GM12878 (cell line): ENCODE data around the gene NEURL4. TPM values are rescaled to one million over a fixed set of nuclear protein-coding genes. Genes with fewer than 3 reads are reported as not detected.

ENCODE experiments used
- ATAC-seq: fragments of 200-7000 bp; cut with Tn5 transposase; 3 replicates; pipeline ENCODE4 v1.9.1; 2020; ENCODE audit warnings: mild to moderate bottlenecking, moderate library complexity
- BruUV-seq: library from RNA; stranded (reverse); fragments of 400-500 nt; replicated peaks from 2 replicates; lab custom pipeline; 2021; lab: Mats Ljungman, UMichigan
- CTCF ChIA-PET: fragments of 300-600 bp; sonication (Branson Sonifier 250); formaldehyde crosslinking; extraction: SDS; loops from one replicate; lab custom pipeline; 2021; ENCODE audit warnings: inconsistent platforms; lab: Yijun Ruan, JAX
- POLR2A ChIA-PET: fragments of 350-600 bp; formaldehyde crosslinking; extraction: SDS; loops from one replicate; lab custom pipeline; 2021; ENCODE audit warnings: inconsistent platforms; lab: Charles Lee
- RAD21 ChIA-PET: fragments of 300-600 bp; sonication (Branson Sonifier 250); formaldehyde crosslinking; loops from one replicate; lab custom pipeline; 2023; ENCODE audit warnings: antibody characterized with exemption; ENCODE audit not compliant: unreplicated experiment; lab: Charles Lee
- SMC1A ChIA-PET: fragments of 300-600 bp; sonication (Branson Sonifier 250); formaldehyde crosslinking; loops from one replicate; lab custom pipeline; 2023; ENCODE audit not compliant: unreplicated experiment, uncharacterized antibody; lab: Charles Lee
- DNase-seq: peaks from one replicate; pipeline ENCODE4 v3.0.0-alpha.2; 2011; ENCODE audit warnings: low read depth, low spot score
- FAIRE-seq: peaks from 3 replicates; lab custom pipeline; 2011; peaks lifted over from hg19 to GRCh38; lab: Jason Lieb, UNC
- H2AFZ ChIP-seq: 2 replicates; pipeline ENCODE4 v1.6.0; 2011; ENCODE audit warnings: low read depth, low read length, control low read depth; ENCODE audit not compliant: control insufficient read depth
- H3K27ac ChIP-seq: 2 replicates; pipeline ENCODE4 v1.5.1; 2011; ENCODE audit warnings: control low read depth; ENCODE audit not compliant: control insufficient read depth, insufficient read depth
- H3K27me3 ChIP-seq, 2 experiments: replicated peaks in 1 of 2; 2 replicates each; pipeline versions ENCODE4 v1.6.0 to v1.6.1; 2011; ENCODE audit warnings: low read length in 1 of 2; ENCODE audit not compliant: control insufficient read depth in 2 of 2, insufficient read depth in 2 of 2
- H3K36me3 ChIP-seq, 2 experiments: 2 replicates each; pipeline ENCODE4 v1.5.1; 2011; ENCODE audit warnings: low read length in 1 of 2; ENCODE audit not compliant: control insufficient read depth in 2 of 2, insufficient read depth in 2 of 2
- H3K4me1 ChIP-seq: 2 replicates; pipeline ENCODE4 v1.6.1; 2011; ENCODE audit warnings: mild to moderate bottlenecking, low read length, moderate library complexity, mixed read lengths; ENCODE audit not compliant: control insufficient read depth, insufficient read depth
- H3K4me2 ChIP-seq: 2 replicates; pipeline ENCODE4 v1.6.0; 2011; ENCODE audit warnings: control low read depth; ENCODE audit not compliant: control insufficient read depth, insufficient read depth
- H3K4me3 ChIP-seq: fragments of 200-600 bp; sonication (generic); 2 replicates; pipeline ENCODE4 v1.5.1; 2016
- H3K79me2 ChIP-seq: 2 replicates; pipeline ENCODE4 v1.6.0; 2011; ENCODE audit warnings: low read length; ENCODE audit not compliant: control insufficient read depth, insufficient read depth
- H3K9ac ChIP-seq: 2 replicates; pipeline ENCODE4 v1.8.0; 2011; ENCODE audit warnings: low read length, control low read depth, mixed read lengths; ENCODE audit not compliant: control insufficient read depth, insufficient read depth
- H3K9me3 ChIP-seq: replicated peaks from 3 replicates; pipeline ENCODE4 v1.5.1; 2011; ENCODE audit warnings: mild to moderate bottlenecking, low read length; ENCODE audit not compliant: control insufficient read depth, insufficient read depth
- H4K20me1 ChIP-seq: 2 replicates; pipeline ENCODE4 v1.6.0; 2011; ENCODE audit not compliant: control insufficient read depth, insufficient read depth
- ASH2L ChIP-seq: fragments of 300-600, 200-600 bp; sonication (generic); IDR thresholded peaks from 2 replicates; pipeline ENCODE4 v1.6.1; 2017; ENCODE audit warnings: low read depth, mild to moderate bottlenecking, borderline replicate concordance
- BACH1 ChIP-seq: fragments of 450-650 bp; IDR thresholded peaks from 2 replicates; pipeline ENCODE4 v1.6.1; 2017; ENCODE audit warnings: mild to moderate bottlenecking, borderline replicate concordance
- DPF2 ChIP-seq: fragments of 450-650 bp; IDR thresholded peaks from 2 replicates; pipeline ENCODE4 v1.6.1; 2017; ENCODE audit warnings: mild to moderate bottlenecking
- GATAD2B ChIP-seq: fragments of 450-650 bp; conservative IDR thresholded peaks from 2 replicates; pipeline ENCODE4 v1.6.1; 2017; ENCODE audit warnings: low read depth, mild to moderate bottlenecking, moderate library complexity
- MEF2A ChIP-seq: IDR thresholded peaks from 2 replicates; pipeline ENCODE4 v1.6.1; 2011; ENCODE audit warnings: low read depth, mild to moderate bottlenecking, low read length, moderate library complexity; ENCODE audit not compliant: insufficient read depth
- NR2F1 ChIP-seq: fragments of 450-650 bp; conservative IDR thresholded peaks from 2 replicates; pipeline ENCODE4 v1.6.1; 2017; ENCODE audit warnings: mild to moderate bottlenecking
- RAD21 ChIP-seq: IDR thresholded peaks from 2 replicates; pipeline ENCODE4 v1.6.1; 2011; ENCODE audit warnings: mild to moderate bottlenecking, low read depth, low read length, moderate library complexity; ENCODE audit not compliant: insufficient read depth
- RB1 ChIP-seq: fragments of 450-650 bp; formaldehyde crosslinking; IDR thresholded peaks from 2 replicates; pipeline ENCODE4 v1.6.1; 2017; ENCODE audit warnings: mild to moderate bottlenecking, borderline replicate concordance
- RELA ChIP-seq: fragments of 450-650 bp; IDR thresholded peaks from 2 replicates; pipeline ENCODE4 v1.8.0; 2014; ENCODE audit warnings: borderline replicate concordance; ENCODE audit not compliant: partially characterized antibody
- RUNX3 ChIP-seq: IDR thresholded peaks from 2 replicates; pipeline ENCODE4 v1.6.1; 2012; ENCODE audit warnings: low read length, inconsistent platforms
- SIN3A ChIP-seq: IDR thresholded peaks from 2 replicates; pipeline ENCODE4 v1.6.1; 2012; ENCODE audit warnings: low read depth, low read length, improper control_type of control experiment
- SMARCA5 ChIP-seq: fragments of 450-650 bp; IDR thresholded peaks from 2 replicates; pipeline ENCODE4 v1.6.1; 2017; ENCODE audit warnings: mild to moderate bottlenecking
- TCF12 ChIP-seq: IDR thresholded peaks from 2 replicates; pipeline ENCODE4 v1.6.1; 2011; ENCODE audit warnings: low read depth, mild to moderate bottlenecking, low read length
- ZBTB40 ChIP-seq: fragments of 450-650 bp; IDR thresholded peaks from 2 replicates; pipeline ENCODE4 v1.6.1; 2016; ENCODE audit warnings: mild to moderate bottlenecking, moderate library complexity, borderline replicate concordance
- WGBS: methylation state at CpG from one replicate; pipeline ENCODE4 v1.1.6; 2016; ENCODE audit warnings: low lambda C conversion rate; ENCODE audit not compliant: insufficient replicate concordance, insufficient coverage; ENCODE audit errors: missing lambda C conversion rate; 5-methylcytosine and 5-hydroxymethylcytosine counted together
- in situ Hi-C: fragments of 300-500 bp; cut with MboI; formaldehyde crosslinking; loops from 9 replicates; pipeline ENCODE4 v1.14.3; 2018; ENCODE audit warnings: mixed read lengths
- intact Hi-C: fragments of 100-400 bp; cut with micrococcal nuclease; formaldehyde crosslinking; loops from one replicate; pipeline ENCODE4 v1.14.2; 2022; ENCODE audit not compliant: unreplicated experiment
- polyA plus RNA-seq, 11 experiments: library from polyadenylated mRNA; depleted of rRNA in 4 of 11; unstranded in 6 of 11; stranded (reverse) in 5 of 11; fragments of >200 nt; fragmentation: Nextera tagmentation in 4 of 11; fragmentation: Illumina TruSeq in 1 of 11; extraction: Ambion mirVana in 4 of 11; extraction: Trizol in 1 of 11; gene quantifications; 1 replicate in 1 of 11; 2 replicates in 10 of 11; pipeline versions ENCODE4 v1.2.1 to v1.2.3, GENCODE V29; 2011 to 2016; ENCODE audit warnings: inconsistent platforms in 2 of 11, missing spikeins in 2 of 11, low read depth in 1 of 11
- total RNA-seq, 4 experiments: library from RNA; depleted of rRNA in 3 of 4; stranded (reverse); fragments of >200 nt in 3 of 4; fragmentation: Illumina TruSeq in 1 of 4; extraction: Trizol in 1 of 4; gene quantifications; 2 replicates each; pipeline versions ENCODE4 v1.2.1 to v1.2.3, GENCODE V29; 2013 to 2021
- TF ChIP-seq, protein P1 (sequence below): fragments of 150-350 bp; IDR thresholded peaks from 2 replicates; pipeline ENCODE4 v1.6.1; 2014; ENCODE audit warnings: mild to moderate bottlenecking, low read depth, low read length
- TF ChIP-seq, protein P2 (sequence below): fragments of 450-650 bp; IDR thresholded peaks from 2 replicates; pipeline ENCODE4 v1.6.1; 2017; ENCODE audit warnings: borderline replicate concordance

NEURL4 gene
- total and polyA plus RNA-seq, 10 of the 15 experiments (the other 5 are each of a cell fraction or from before 2014, with no cell fraction given): 0.03 to 41.9 (median 10.0) TPM

GRCh38 chr17:7356072-7356549, 27.0 kb upstream of the NEURL4 start (continued):
- TF ChIP-seq TCF12 (peak; percentile 76), RAD21 (peak; percentile 82), ASH2L (no peak), SMARCA5 (peak; percentile 98), RELA (peak; percentile 39), MEF2A (0 out of 2 replicates have a peak, but pooled peaks have one; percentile 5), GATAD2B (peak; percentile 68; the same call in 1 of the 2 replicates), BACH1 (0 out of 2 replicates have a peak, but pooled peaks have one; percentile 28), DPF2 (0 out of 2 replicates have a peak, but pooled peaks have one; percentile 41), NR2F1 (peak; percentile 32; the same call in 1 of the 2 replicates), RB1 (peak; percentile 54; the same call in 1 of the 2 replicates)
- TF ChIP-seq, protein P1, sequence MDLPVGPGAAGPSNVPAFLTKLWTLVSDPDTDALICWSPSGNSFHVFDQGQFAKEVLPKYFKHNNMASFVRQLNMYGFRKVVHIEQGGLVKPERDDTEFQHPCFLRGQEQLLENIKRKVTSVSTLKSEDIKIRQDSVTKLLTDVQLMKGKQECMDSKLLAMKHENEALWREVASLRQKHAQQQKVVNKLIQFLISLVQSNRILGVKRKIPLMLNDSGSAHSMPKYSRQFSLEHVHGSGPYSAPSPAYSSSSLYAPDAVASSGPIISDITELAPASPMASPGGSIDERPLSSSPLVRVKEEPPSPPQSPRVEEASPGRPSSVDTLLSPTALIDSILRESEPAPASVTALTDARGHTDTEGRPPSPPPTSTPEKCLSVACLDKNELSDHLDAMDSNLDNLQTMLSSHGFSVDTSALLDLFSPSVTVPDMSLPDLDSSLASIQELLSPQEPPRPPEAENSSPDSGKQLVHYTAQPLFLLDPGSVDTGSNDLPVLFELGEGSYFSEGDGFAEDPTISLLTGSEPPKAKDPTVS: no peak

DNA sequence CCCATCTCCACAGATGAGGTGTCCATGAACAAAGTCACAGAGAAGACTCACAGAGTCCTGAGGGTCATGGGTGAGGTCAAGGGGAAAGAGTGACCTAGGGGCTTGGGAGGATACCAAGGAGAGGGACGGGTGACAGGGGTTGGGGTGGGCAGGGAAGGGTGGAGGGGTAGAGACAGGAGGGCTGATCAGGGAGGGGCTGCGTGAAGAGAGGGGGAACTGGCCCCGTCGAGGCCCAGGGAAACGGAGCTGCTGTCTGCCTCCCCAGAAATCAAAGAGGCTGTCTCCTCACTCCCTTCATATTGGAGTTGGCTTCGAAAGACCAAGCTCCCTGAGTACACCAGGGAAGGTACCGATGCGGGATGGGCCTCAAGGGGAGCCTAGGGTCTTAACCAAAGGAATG, 26.4 kb upstream of the NEURL4 start:
- no peaks in the 10 kb centered on the region for H4K20me1 ChIP-seq
- no peak overlapping the region for H2AFZ ChIP-seq
- no peak overlapping the region for H3K9ac ChIP-seq
- H3K27ac ChIP-seq: no peak overlapping the region
- H3K4me2 ChIP-seq: no peak overlapping the region
- H3K4me1 ChIP-seq: peaks cover 23% of the 10 kb centered on the region
- FAIRE-seq: no peak
- H3K27me3 ChIP-seq: no peaks in the 10 kb centered on the region
- H3K9me3 ChIP-seq: no peaks in the 10 kb centered on the region
- ATAC-seq: no peak
- POLR2A ChIA-PET: interaction anchor here (0.6 to 1.5 kb wide), 5 partner anchors 81 to 503 kb away, joined by 3 to 9 read pairs (median 3); partner anchors contain the start of genes TMEM102, TP53 and WRAP53
- CTCF ChIA-PET: interaction anchor here (0.6 to 4.0 kb wide), 54 partner anchors 11 to 651 kb away, joined by 3 to 58 read pairs (median 4); partner anchors contain the start of genes ACAP1, CD68, KDM6B and MPDU1
- no peak for DNase-seq
- no TSS peak for BruUV-seq
- intact Hi-C loops: no loop called here
- RAD21 ChIA-PET: interaction anchor here (0.6 to 3.6 kb wide), 15 partner anchors 18 to 362 kb away, joined by 3 to 31 read pairs (median 4); partner anchors contain the start of genes ACAP1, DNAH2, MPDU1 and TMEM102
- H3K79me2 ChIP-seq: peaks cover 7% of the 10 kb centered on the region
- no peak overlapping the region for H3K4me3 ChIP-seq
- in situ Hi-C loops: no loop called here
- no peaks in the 10 kb centered on the region for H3K36me3 ChIP-seq
- SMC1A ChIA-PET: interaction anchor here (0.6 to 2.4 kb wide), 14 partner anchors 19 to 332 kb away, joined by 3 to 10 read pairs (median 4); partner anchors contain the start of genes ACAP1, SLC2A4, TMEM256 and TP53
- WGBS: 77% methylated on average over 6 of the region's 8 CpGs
- TF ChIP-seq RUNX3 (no peak), SIN3A (no peak), ZBTB40 (no peak)
- TF ChIP-seq, protein P2, sequence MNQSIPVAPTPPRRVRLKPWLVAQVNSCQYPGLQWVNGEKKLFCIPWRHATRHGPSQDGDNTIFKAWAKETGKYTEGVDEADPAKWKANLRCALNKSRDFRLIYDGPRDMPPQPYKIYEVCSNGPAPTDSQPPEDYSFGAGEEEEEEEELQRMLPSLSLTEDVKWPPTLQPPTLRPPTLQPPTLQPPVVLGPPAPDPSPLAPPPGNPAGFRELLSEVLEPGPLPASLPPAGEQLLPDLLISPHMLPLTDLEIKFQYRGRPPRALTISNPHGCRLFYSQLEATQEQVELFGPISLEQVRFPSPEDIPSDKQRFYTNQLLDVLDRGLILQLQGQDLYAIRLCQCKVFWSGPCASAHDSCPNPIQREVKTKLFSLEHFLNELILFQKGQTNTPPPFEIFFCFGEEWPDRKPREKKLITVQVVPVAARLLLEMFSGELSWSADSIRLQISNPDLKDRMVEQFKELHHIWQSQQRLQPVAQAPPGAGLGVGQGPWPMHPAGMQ: no peak
